ENCODE data around the gene KCNH2. TPM values are rescaled to one million over a fixed set of nuclear protein-coding genes. Genes with fewer than 3 reads are reported as not detected.
A peak's percentile ranks its signal among the peaks of the same experiment; 100 is the strongest.

Gene KCNH2
- total RNA-seq, 4 donors from 2014 or later: 0.19 to 2.5 (median 0.72) TPM

DNA sequence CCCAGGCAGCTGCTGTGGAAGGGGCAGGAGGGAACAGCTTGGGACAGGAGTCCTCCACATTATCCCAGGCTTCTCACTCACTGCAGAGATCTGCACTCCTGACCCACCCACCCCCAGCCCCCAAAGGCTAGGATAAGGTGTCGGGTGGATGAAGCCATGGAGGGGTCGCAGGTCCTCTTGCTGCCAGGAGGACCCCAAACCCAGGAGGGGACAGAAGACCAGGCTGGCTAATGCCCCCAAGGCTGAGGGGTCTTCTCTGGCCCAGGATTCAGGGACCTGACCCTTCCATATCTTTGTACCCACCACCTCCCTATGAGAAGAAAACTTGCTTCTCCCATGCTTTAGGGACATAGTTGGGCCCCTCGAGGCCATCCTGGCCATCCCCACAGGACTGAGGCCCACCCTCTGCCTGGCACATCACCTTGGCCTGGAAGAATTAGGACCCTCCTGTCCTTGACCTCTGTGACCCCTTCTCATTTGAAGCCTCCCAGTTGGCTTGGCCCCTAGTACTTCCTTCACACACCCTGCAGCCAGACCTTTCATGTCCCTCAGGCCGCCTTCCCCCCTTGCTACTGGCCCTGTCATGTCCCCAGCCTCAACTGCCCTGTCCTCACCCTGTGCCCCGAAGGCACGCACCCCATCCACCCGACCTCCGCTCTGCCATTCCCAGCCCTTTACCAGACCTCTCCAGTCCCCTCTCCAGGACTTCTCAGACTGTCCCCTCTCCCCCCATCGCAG, 21.6 kb downstream of the KCNH2 start:
- H3K27ac ChIP-seq: peak overlapping the region in 2 of 4 donors; percentile 23 to 55
- TF ChIP-seq POLR2A (IDR thresholded peaks at IDR 0.05) (no peak), CTCF (IDR thresholded peaks at IDR 0.05) (no peak)
- intact Hi-C loops (cut with DNase I): no loop called here
- no peak overlapping the region for H3K4me3 ChIP-seq
- H3K27me3 ChIP-seq: peaks cover 0 to 79% (median 0%) of the 10 kb centered on the region in 4 donors
- H3K36me3 ChIP-seq: no peaks in the 10 kb centered on the region
- 81 to 89% methylated on average over 7 of the region's 9 CpGs for WGBS, 2 donors
- H3K4me1 ChIP-seq: peaks cover 8 to 31% (median 8%) of the 10 kb centered on the region in 3 donors
- H3K9me3 ChIP-seq: no peaks in the 10 kb centered on the region
- DNase-seq: no peak

DNA sequence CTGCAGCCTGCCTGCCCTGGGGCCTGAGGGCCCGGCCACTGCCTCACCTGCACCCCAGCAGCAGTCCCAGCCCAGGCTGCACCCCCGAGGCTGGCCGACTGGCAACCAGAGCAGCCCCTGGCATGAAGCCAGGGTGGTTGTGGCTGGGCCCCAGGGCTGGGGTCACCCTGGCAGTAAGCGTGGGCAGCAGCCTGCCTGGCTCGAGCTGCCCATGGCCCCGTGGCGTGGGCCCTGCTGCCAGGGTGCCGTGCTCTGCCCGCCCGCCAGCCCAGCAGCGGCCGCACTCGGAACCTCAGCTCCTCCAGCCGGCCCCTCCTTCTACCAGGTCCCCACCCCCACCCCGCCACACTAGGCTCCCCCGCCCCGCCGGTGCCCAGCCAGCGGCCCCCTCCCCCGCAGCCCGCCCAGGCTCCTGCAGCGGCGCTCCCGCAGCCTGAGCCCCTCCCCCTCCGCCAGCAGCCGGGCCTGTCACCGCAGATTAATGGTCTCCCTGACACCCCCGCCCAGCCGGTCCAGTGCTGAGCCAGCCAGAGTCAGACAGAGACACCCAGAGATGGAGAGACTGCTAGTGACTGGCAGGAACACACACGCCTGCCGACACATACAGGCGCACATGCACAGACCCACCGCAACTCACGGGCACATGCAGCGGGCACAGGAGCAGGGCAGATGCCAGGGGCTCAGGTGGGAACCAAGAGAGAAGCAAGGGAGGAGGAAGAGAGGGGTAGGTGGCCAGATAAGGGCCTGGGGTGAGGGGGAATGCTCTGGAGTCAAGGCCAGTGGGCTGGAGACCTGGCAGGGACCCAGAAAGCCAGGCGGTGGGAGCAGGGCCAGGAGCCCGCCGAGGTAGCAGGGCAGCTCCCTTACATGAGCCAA, 22.4 kb downstream of the KCNH2 start:
- Histone ChIP-seq H3K36me3 (no peaks in the 10 kb centered on the region), H3K4me1 (peaks cover 8 to 31% (median 8%) of the 10 kb centered on the region in 3 donors), H3K27me3 (peaks cover 0 to 72% (median 0%) of the 10 kb centered on the region in 4 donors), H3K27ac (peak overlapping the region in 3 of 4 donors; percentile 47 to 70 (median 57)), H3K4me3 (peak overlapping the region in 2 of 4 donors; percentile 27 to 52), H3K9me3 (no peaks in the 10 kb centered on the region)
- DNase-seq: no peak
- WGBS, 2 donors: 35 to 40% methylated on average over 7 to 9 of the region's 38 CpGs
- intact Hi-C loops (cut with DNase I): no loop called here
- TF ChIP-seq POLR2A (IDR thresholded peaks at IDR 0.05): no peak
- TF ChIP-seq CTCF (IDR thresholded peaks at IDR 0.05): peak in 1 of 6 experiments; percentile 5

DNA sequence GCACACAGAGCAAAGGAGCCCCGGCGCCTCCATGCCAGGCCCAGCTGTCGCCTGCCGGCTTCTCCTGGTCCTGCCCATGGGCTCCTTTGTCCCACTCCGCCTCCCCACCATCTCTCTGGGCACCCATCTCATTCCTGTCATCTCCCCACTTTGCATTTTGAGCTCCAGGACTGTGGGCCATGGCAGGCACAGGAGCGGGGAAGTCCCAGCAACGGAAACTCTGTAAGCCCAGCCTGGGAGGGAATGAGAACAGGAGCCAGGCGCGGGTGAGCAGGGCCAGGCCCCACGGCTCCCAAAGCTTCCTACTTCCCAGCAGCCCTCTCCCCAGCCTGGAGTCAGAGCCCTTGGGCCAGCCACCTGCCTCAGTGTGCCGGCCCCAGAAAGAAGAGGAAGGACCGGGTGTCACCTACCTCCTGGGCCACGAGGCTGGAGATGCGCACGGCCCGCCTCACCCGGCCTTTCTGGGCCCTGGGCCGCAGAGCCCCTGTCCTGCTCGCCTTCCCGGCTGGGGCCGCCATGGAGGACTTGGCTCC, 23.1 kb downstream of the KCNH2 start:
- intact Hi-C loops (cut with DNase I): no loop called here
- Histone ChIP-seq H3K27ac (peak overlapping the region in 3 of 4 donors; percentile 47 to 70 (median 57)), H3K9me3 (no peaks in the 10 kb centered on the region), H3K4me1 (peaks cover 8 to 31% (median 8%) of the 10 kb centered on the region in 3 donors), H3K4me3 (peak overlapping the region in 2 of 4 donors; percentile 27 to 52), H3K27me3 (peaks cover 0 to 69% (median 0%) of the 10 kb centered on the region in 4 donors), H3K36me3 (no peaks in the 10 kb centered on the region)
- whole genome bisulfite sequencing, 2 donors: 70 to 80% methylated on average over 5 of the region's 21 CpGs
- no peak for DNase-seq
- TF ChIP-seq CTCF (IDR thresholded peaks at IDR 0.05) (no peak), POLR2A (IDR thresholded peaks at IDR 0.05) (no peak)

DNA sequence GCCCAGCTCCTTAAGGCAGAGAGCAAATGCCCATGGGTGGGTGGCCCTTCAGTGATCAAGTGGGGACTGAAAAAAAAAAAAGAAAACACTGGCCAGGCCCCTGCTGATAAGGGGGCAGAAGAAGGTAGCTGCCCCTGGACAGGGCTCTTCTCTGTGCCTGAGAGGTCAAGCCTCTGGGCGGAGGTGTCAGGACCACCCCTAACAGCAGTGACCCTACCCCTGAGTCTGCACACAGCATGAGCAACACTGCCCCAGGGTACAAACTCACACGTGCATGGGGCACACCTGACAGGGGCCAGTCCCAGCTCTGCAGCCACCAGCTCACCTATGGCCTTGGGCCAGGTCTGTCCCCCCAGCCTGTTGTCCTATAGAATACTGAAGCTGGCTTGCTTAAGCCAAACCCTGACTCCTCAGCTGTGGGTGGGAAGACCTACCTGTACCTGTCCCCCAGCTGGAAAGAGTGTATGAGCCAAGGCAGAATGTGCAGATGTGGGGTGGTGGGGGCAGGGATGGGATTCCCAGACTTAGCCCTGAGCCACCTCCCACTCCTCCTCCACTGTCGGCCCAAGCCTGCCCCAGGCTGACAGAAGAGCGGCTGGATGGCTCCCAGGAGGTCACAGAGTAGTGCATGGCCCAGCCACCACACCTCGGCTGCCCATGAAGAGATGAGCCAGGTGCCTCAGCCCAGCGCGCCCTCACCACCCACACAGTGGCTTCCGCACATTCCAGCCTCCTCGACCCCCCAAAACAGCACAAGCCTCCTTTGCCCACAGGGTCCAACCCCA, 23.7 kb downstream of the KCNH2 start:
- H3K27me3 ChIP-seq: peaks cover 0 to 62% (median 0%) of the 10 kb centered on the region in 4 donors
- peak overlapping the region in 1 of 4 donors; percentile 57 for H3K27ac ChIP-seq
- H3K9me3 ChIP-seq: no peaks in the 10 kb centered on the region
- 72 to 80% methylated on average over 6 to 8 of the region's 9 CpGs for WGBS, 2 donors
- no peaks in the 10 kb centered on the region for H3K36me3 ChIP-seq
- TF ChIP-seq CTCF (IDR thresholded peaks at IDR 0.05): no peak
- TF ChIP-seq POLR2A (IDR thresholded peaks at IDR 0.05): no peak
- H3K4me3 ChIP-seq: no peak overlapping the region
- intact Hi-C loops (cut with DNase I): no loop called here
- no peak for DNase-seq
- peaks cover 8 to 31% (median 8%) of the 10 kb centered on the region in 3 donors for H3K4me1 ChIP-seq
